H1 (cell line): ENCODE measurements around the gene RSU1. TPM values are rescaled to one million over a fixed set of nuclear protein-coding genes. Genes with fewer than 3 reads are reported as not detected.

ENCODE experiments used
- CTCF ChIA-PET: fragments of 300-600 bp; sonication (Branson Sonifier 250); formaldehyde crosslinking; loops from one replicate; lab custom pipeline; 2021; ENCODE audit not compliant: partially characterized antibody; lab: Charles Lee
- POLR2A ChIA-PET: fragments of 300-600 bp; sonication (Branson Sonifier 250); formaldehyde crosslinking; loops from one replicate; lab custom pipeline; 2021; ENCODE audit warnings: inconsistent platforms; ENCODE audit not compliant: partially characterized antibody; lab: Charles Lee
- DNase-seq, 2 experiments: peaks; one replicate each; pipeline versions ENCODE4 v3.0.0 to v3.0.0-alpha.2; 2010 to 2022; ENCODE audit warnings: low spot score in 2 of 2, low read depth in 1 of 2, mixed read lengths in 1 of 2
- FAIRE-seq: peaks from 2 replicates; lab custom pipeline; 2011; peaks lifted over from hg19 to GRCh38; lab: Jason Lieb, UNC
- H2AFZ ChIP-seq: 2 replicates; pipeline ENCODE4 v1.8.1; 2012; ENCODE audit warnings: low read length, inconsistent platforms
- H2AK5ac ChIP-seq: 2 replicates; pipeline ENCODE4 v1.6.1; 2013; ENCODE audit warnings: low read depth, low read length
- H2BK120ac ChIP-seq: replicated peaks from 2 replicates; pipeline ENCODE3; 2013; ENCODE audit warnings: low read depth, low read length, inconsistent platforms
- H2BK12ac ChIP-seq: 2 replicates; pipeline ENCODE4 v1.6.1; 2013; ENCODE audit warnings: low read depth, low read length
- H2BK15ac ChIP-seq: 2 replicates; pipeline ENCODE4 v1.6.1; 2013; ENCODE audit warnings: low read length
- H2BK20ac ChIP-seq: 2 replicates; pipeline ENCODE4 v1.6.1; 2013; ENCODE audit warnings: low read length
- H2BK5ac ChIP-seq: 2 replicates; pipeline ENCODE4 v1.6.1; 2013; ENCODE audit warnings: low read depth, low read length
- H3K14ac ChIP-seq: 2 replicates; pipeline ENCODE4 v1.6.1; 2013; ENCODE audit warnings: inconsistent platforms; ENCODE audit not compliant: insufficient read length
- H3K18ac ChIP-seq: 2 replicates; pipeline ENCODE4 v1.6.1; 2013; ENCODE audit warnings: low read length; ENCODE audit errors: extremely low read depth
- H3K23ac ChIP-seq: 2 replicates; pipeline ENCODE4 v1.6.1; 2013; ENCODE audit warnings: inconsistent platforms; ENCODE audit not compliant: insufficient read length
- H3K23me2 ChIP-seq: 2 replicates; pipeline ENCODE4 v1.6.1; 2013; ENCODE audit warnings: low read depth, low read length
- H3K27ac ChIP-seq: 2 replicates; pipeline ENCODE4 v1.6.1; 2011; ENCODE audit warnings: low read depth, low read length, inconsistent platforms
- H3K27me3 ChIP-seq, 4 experiments: replicated peaks in 1 of 4; 1 replicate in 1 of 4; 2 replicates in 3 of 4; pipeline versions ENCODE4 v1.6.1 to v1.8.1; 2011 to 2013; ENCODE audit warnings: low read length in 3 of 4, mild to moderate bottlenecking in 3 of 4, inconsistent platforms in 2 of 4, mixed read lengths in 2 of 4, moderate library complexity in 1 of 4; ENCODE audit not compliant: control insufficient read depth in 3 of 4, insufficient read depth in 3 of 4; ENCODE audit errors: extremely low read depth in 1 of 4
- H3K36me3 ChIP-seq, 4 experiments: 2 replicates each; pipeline versions ENCODE4 v1.6.1 to v1.8.1; 2011 to 2013; ENCODE audit warnings: mild to moderate bottlenecking in 4 of 4, low read length in 3 of 4, moderate library complexity in 2 of 4, control low read depth in 1 of 4, inconsistent platforms in 1 of 4; ENCODE audit not compliant: insufficient read depth in 4 of 4, control insufficient read depth in 2 of 4
- H3K4ac ChIP-seq: replicated peaks from 2 replicates; pipeline ENCODE3; 2013; ENCODE audit warnings: low read length, low read depth, mixed read lengths, inconsistent platforms; ENCODE audit not compliant: insufficient read length
- H3K4me1 ChIP-seq, 4 experiments: replicated peaks in 1 of 4; 1 replicate in 1 of 4; 2 replicates in 3 of 4; pipeline versions ENCODE4 v1.6.1 to v1.8.1; 2011 to 2013; ENCODE audit warnings: low read length in 3 of 4, inconsistent platforms in 2 of 4, mixed read lengths in 1 of 4; ENCODE audit not compliant: insufficient read depth in 4 of 4, control insufficient read depth in 3 of 4
- H3K4me2 ChIP-seq, 2 experiments: 2 replicates each; pipeline versions ENCODE4 v1.6.1 to v1.8.1; 2011 to 2013; ENCODE audit warnings: low read depth in 2 of 2, low read length in 2 of 2, control low read depth in 1 of 2, inconsistent platforms in 1 of 2, mild to moderate bottlenecking in 1 of 2; ENCODE audit not compliant: insufficient read depth in 1 of 2
- H3K4me3 ChIP-seq, 4 experiments: fragments of 200-600, 300-600 bp in 1 of 4; sonication (generic), shearing (Covaris generic), sonication (Bioruptor Twin) in 1 of 4; 2 replicates each; pipeline versions ENCODE4 v1.5.1 to v1.8.1; 2011 to 2016; ENCODE audit warnings: low read length in 4 of 4, low read depth in 3 of 4, control low read depth in 2 of 4, inconsistent platforms in 2 of 4, mild to moderate bottlenecking in 2 of 4, mixed read lengths in 1 of 4, moderate library complexity in 1 of 4; ENCODE audit not compliant: insufficient read depth in 2 of 4; ENCODE audit errors: extremely low read depth in 1 of 4
- H3K56ac ChIP-seq: replicated peaks from 2 replicates; pipeline ENCODE3; 2013; ENCODE audit warnings: low read depth, mild to moderate bottlenecking, mixed read lengths, low read length, inconsistent platforms; ENCODE audit not compliant: insufficient read length
- H3K79me1 ChIP-seq: 2 replicates; pipeline ENCODE4 v1.6.1; 2013; ENCODE audit warnings: low read depth, low read length, control low read depth
- H3K79me2 ChIP-seq, 2 experiments: 2 replicates each; pipeline versions ENCODE4 v1.6.1 to v1.8.1; 2012 to 2013; ENCODE audit warnings: low read length in 2 of 2, mild to moderate bottlenecking in 2 of 2, inconsistent platforms in 1 of 2; ENCODE audit not compliant: insufficient read depth in 2 of 2, control insufficient read depth in 1 of 2
- H3K9ac ChIP-seq, 4 experiments: replicated peaks in 1 of 4; 1 replicate in 1 of 4; 2 replicates in 3 of 4; pipeline versions ENCODE4 v1.6.1 to v1.8.1; 2011 to 2013; ENCODE audit warnings: low read depth in 3 of 4, low read length in 3 of 4, control low read depth in 2 of 4, mild to moderate bottlenecking in 2 of 4, moderate library complexity in 2 of 4, inconsistent platforms in 1 of 4; ENCODE audit errors: extremely low read depth in 1 of 4
- H3K9me3 ChIP-seq, 2 experiments: 2 replicates each; pipeline versions ENCODE4 v1.6.1 to v1.8.1; 2012 to 2013; ENCODE audit warnings: mild to moderate bottlenecking in 2 of 2, moderate library complexity in 2 of 2, control low read depth in 1 of 2, inconsistent platforms in 1 of 2, low read depth in 1 of 2, low read length in 1 of 2, mixed read lengths in 1 of 2; ENCODE audit not compliant: insufficient read depth in 2 of 2
- H4K20me1 ChIP-seq, 2 experiments: replicated peaks in 1 of 2; 2 replicates each; pipeline versions ENCODE3 to v1.8.1; 2011 to 2013; ENCODE audit warnings: inconsistent platforms in 2 of 2, low read length in 2 of 2, mild to moderate bottlenecking in 1 of 2; ENCODE audit not compliant: insufficient read depth in 2 of 2, control insufficient read depth in 1 of 2
- H4K5ac ChIP-seq: 2 replicates; pipeline ENCODE4 v1.6.1; 2013; ENCODE audit warnings: low read length, low read depth, mixed read lengths, inconsistent platforms; ENCODE audit not compliant: insufficient read length
- H4K8ac ChIP-seq: 2 replicates; pipeline ENCODE4 v1.8.0; 2013; ENCODE audit warnings: mild to moderate bottlenecking, moderate library complexity, low read length, inconsistent platforms; ENCODE audit not compliant: insufficient read depth; ENCODE audit errors: extremely low read depth
- H4K91ac ChIP-seq: replicated peaks from 2 replicates; pipeline ENCODE3; 2013; ENCODE audit warnings: low read length, mixed read lengths, inconsistent platforms; ENCODE audit not compliant: insufficient read length
- CEBPB ChIP-seq: IDR thresholded peaks from 2 replicates; pipeline ENCODE4 v1.6.1; 2012; ENCODE audit warnings: low read depth, low read length
- NANOG ChIP-seq: IDR thresholded peaks from 2 replicates; pipeline ENCODE4 v1.6.1; 2011; ENCODE audit warnings: low read length, low read depth, mild to moderate bottlenecking, inconsistent platforms; ENCODE audit not compliant: insufficient read depth, poor library complexity, severe bottlenecking
- POLR2A ChIP-seq, 2 experiments: IDR thresholded peaks; 1 replicate in 1 of 2; 2 replicates in 1 of 2; pipeline ENCODE4 v1.6.1; 2011; ENCODE audit warnings: low read depth in 2 of 2, low read length in 2 of 2, mild to moderate bottlenecking in 2 of 2; ENCODE audit errors: control extremely low read depth in 1 of 2
- POLR2AphosphoS5 ChIP-seq: IDR thresholded peaks from 2 replicates; pipeline ENCODE4 v1.6.1; 2011; ENCODE audit warnings: low read depth, low read length
- POU5F1 ChIP-seq: IDR thresholded peaks from 2 replicates; pipeline ENCODE4 v1.6.1; 2011; ENCODE audit warnings: low read depth, mild to moderate bottlenecking, low read length, moderate library complexity
- SIX5 ChIP-seq: IDR thresholded peaks from 2 replicates; pipeline ENCODE4 v1.6.1; 2011; ENCODE audit warnings: mild to moderate bottlenecking, low read depth, low read length
- ZNF274 ChIP-seq: IDR thresholded peaks from 2 replicates; pipeline ENCODE4 v1.7.0; 2012; ENCODE audit warnings: low read length, borderline replicate concordance; ENCODE audit errors: extremely low read depth
- WGBS, 2 experiments: shearing (Covaris generic) in 1 of 2; methylation state at CpG; one replicate each; pipeline versions ENCODE4 v1.1.6 to v1.1.7; 2013 to 2015; ENCODE audit warnings: low lambda C conversion rate in 2 of 2, mixed read lengths in 2 of 2, inconsistent platforms in 1 of 2, low coverage in 1 of 2, missing lambda C conversion rate in 1 of 2; ENCODE audit not compliant: insufficient replicate concordance in 2 of 2, insufficient coverage in 1 of 2, insufficient read length in 1 of 2; ENCODE audit errors: extremely low coverage in 1 of 2, missing lambda C conversion rate in 1 of 2; 5-methylcytosine and 5-hydroxymethylcytosine counted together
- polyA plus RNA-seq, 7 experiments: library from polyadenylated mRNA; depleted of rRNA in 3 of 7; stranded (reverse) in 5 of 7; unstranded in 2 of 7; fragments of >200 nt in 5 of 7; fragments of 200-250 nt in 2 of 7; gene quantifications; 1 replicate in 5 of 7; 2 replicates in 1 of 7; 4 replicates in 1 of 7; pipeline versions ENCODE4 v1.2.1 to v1.2.3, GENCODE V29; 2011 to 2013; ENCODE audit warnings: missing spikeins in 2 of 7, mixed read lengths in 2 of 7
- total RNA-seq: library from RNA; stranded (reverse); fragmentation: NEBNext Ultra II Directional; extraction: Animal tissue kit (Norgen Biotek cat#: 25700); gene quantifications from 2 replicates; pipeline ENCODE4 v1.2.1, GENCODE V29; 2021

RSU1 gene
- total and polyA plus RNA-seq, 2 of the 8 experiments (the other 6 are each of a cell fraction or from before 2014, with no cell fraction given): 50.0 to 68.2 TPM

DNA sequence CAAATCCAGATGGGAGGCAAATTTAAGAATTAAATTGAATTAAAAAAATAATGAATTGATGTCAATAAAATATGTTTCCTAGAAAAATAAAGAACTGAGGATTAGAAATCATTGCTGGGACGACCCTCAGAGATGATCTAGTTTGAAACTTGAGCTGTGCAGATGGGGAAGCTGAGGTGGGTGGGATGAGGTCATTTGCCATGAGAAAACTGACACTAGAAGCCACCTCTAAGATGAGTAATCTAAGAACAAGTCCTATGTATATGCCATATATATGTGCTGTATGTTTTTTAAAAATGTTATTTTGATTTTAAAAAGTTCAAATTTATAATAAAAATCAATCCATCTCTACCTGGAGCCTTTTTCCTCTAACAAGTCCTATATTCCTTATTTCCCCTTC, 135.7 kb downstream of the RSU1 start:
- no peak overlapping the region for H2BK20ac ChIP-seq
- FAIRE-seq: no peak
- CTCF ChIA-PET: no interaction called here

More for the DNA sequence above, 135.7 kb downstream of the RSU1 start:
- Histone ChIP-seq H4K8ac (no peak overlapping the region), H3K4me1 (no peaks in the 10 kb centered on the region), H3K79me2 (no peaks in the 10 kb centered on the region), H4K20me1 (no peaks in the 10 kb centered on the region), H2BK12ac (no peak overlapping the region), H4K91ac (no peak overlapping the region), H3K4me3 (no peak overlapping the region), H2BK5ac (no peak overlapping the region), H2AK5ac (no peak overlapping the region), H3K56ac (no peak overlapping the region), H3K27me3 (no peaks in the 10 kb centered on the region), H4K5ac (no peak overlapping the region), H3K18ac (no peak overlapping the region), H2BK15ac (no peak overlapping the region), H2BK120ac (no peak overlapping the region), H3K23me2 (no peaks in the 10 kb centered on the region), H3K4me2 (no peak overlapping the region), H2AFZ (no peak overlapping the region), H3K27ac (no peak overlapping the region), H3K23ac (no peak overlapping the region), H3K36me3 (no peaks in the 10 kb centered on the region; a peak in 1 of 8 replicates), H3K4ac (no peak overlapping the region), H3K14ac (no peak overlapping the region), H3K79me1 (no peaks in the 10 kb centered on the region), H3K9me3 (no peaks in the 10 kb centered on the region), H3K9ac (no peak overlapping the region)
- 82% methylated on average over 1 of the region's 1 CpG; no CpG with 5 or more reads in 1 of the 2 experiments for WGBS, 2 experiments
- no peak for DNase-seq
- TF ChIP-seq NANOG (no peak), POLR2AphosphoS5 (no peak), POLR2A (IDR thresholded peaks at IDR 0.05; ENCODE audit: control extremely low read depth in 1 of 2, low read depth in 2 of 2, low read length in 2 of 2) (no peak), CEBPB (no peak), SIX5 (no peak), ZNF274 (no peak), POU5F1 (no peak)
- POLR2A ChIA-PET: no interaction called here
